HG03025 (cell line): Measurements from ENCODE around the gene RABL6.
"Not testable (repeated sequence)": the region's sequence is repeated elsewhere in the genome, so short reads cannot be mapped to it uniquely, and the experiment has no call there.

ENCODE experiments used
- ATAC-seq: cut with Tn5 transposase; IDR thresholded peaks from one replicate; pipeline ENCODE4 v1.9.1; 2021; ENCODE audit warnings: mild to moderate bottlenecking, moderate library complexity; ENCODE audit not compliant: unreplicated experiment, low FRiP score

Gene RABL6

GRCh38 chr9:136868644-136869043, 60.9 kb downstream of the RABL6 start:
- no peak for ATAC-seq

- not testable (repeated sequence) for ATAC-seq
These were observed 61.9 kb downstream of the RABL6 start for GRCh38 chr9:136869611-136870010.

- ATAC-seq, result no peak
These were observed 67.4 kb downstream of the RABL6 start for GRCh38 chr9:136875155-136875554.

GRCh38 chr9:136876476-136876875, 68.7 kb downstream of the RABL6 start:
- ATAC-seq, result no peak

- no peak for ATAC-seq
These were observed 72.9 kb downstream of the RABL6 start for GRCh38 chr9:136880651-136881050.

GRCh38 chr9:136881691-136882108, 74.0 kb downstream of the RABL6 start:
- ATAC-seq, result no peak

- ATAC-seq, result no peak
These were observed 74.6 kb downstream of the RABL6 start for GRCh38 chr9:136882109-136882946.

- ATAC-seq, result not testable (repeated sequence)
These were observed 75.2 kb downstream of the RABL6 start for GRCh38 chr9:136882947-136883283.

- not testable (repeated sequence) for ATAC-seq
These were observed 75.9 kb downstream of the RABL6 start for GRCh38 chr9:136883670-136884069.

GRCh38 chr9:136885950-136886578, 78.3 kb downstream of the RABL6 start, which contains the start of gene TRAF2:
TSS of gene TRAF2 (plus strand) at chr9:136886516. CDS start at chr9:136898741, 12,225 bp downstream.
- ATAC-seq, result peak; percentile 65

GRCh38 chr9:136886610-136887597, 79.2 kb downstream of the RABL6 start:
- peak; percentile 35 for ATAC-seq

GRCh38 chr9:136888454-136888853, 80.7 kb downstream of the RABL6 start:
- ATAC-seq, result no peak

GRCh38 chr9:136889858-136890257, 82.1 kb downstream of the RABL6 start:
- ATAC-seq, result no peak

- no peak for ATAC-seq
These were observed 82.9 kb downstream of the RABL6 start for GRCh38 chr9:136890661-136891060.
